Colonic mucosa (tissue), 4 donors: ENCODE data around the gene OR11A1. TPM values are rescaled to one million over a fixed set of nuclear protein-coding genes. Genes with fewer than 3 reads are reported as not detected.

ENCODE experiments used
- DNase-seq: peaks from one replicate; pipeline ENCODE4 v3.0.0-alpha.2; 2020
- H3K27ac ChIP-seq: fragments of 200-600 bp; one replicate; pipeline ENCODE4 v1.8.0; 2021
- H3K27me3 ChIP-seq: fragments of 200-600 bp; one replicate; pipeline ENCODE4 v1.8.0; 2021
- H3K36me3 ChIP-seq: fragments of 200-600 bp; one replicate; pipeline ENCODE4 v1.8.0; 2021
- H3K4me1 ChIP-seq: fragments of 200-600 bp; one replicate; pipeline ENCODE4 v1.8.0; 2021; ENCODE audit warnings: mild to moderate bottlenecking
- H3K4me3 ChIP-seq: fragments of 200-600 bp; one replicate; pipeline ENCODE4 v1.8.0; 2021
- H3K9ac ChIP-seq, 2 donors: one replicate each; pipeline ENCODE4 v1.7.0; 2013; ENCODE audit warnings: control low read depth in 2 of 2, low read depth in 2 of 2, low read length in 2 of 2
- H3K9me3 ChIP-seq: fragments of 200-600 bp; one replicate; pipeline ENCODE4 v1.8.0; 2021
- intact Hi-C: fragments of 100-400 bp; cut with DNase I; formaldehyde crosslinking; loops from one replicate; pipeline ENCODE4 v1.14.1; 2022
- total RNA-seq, 2 donors: library from RNA; stranded (reverse); fragmentation: NEBNext Ultra II Directional in 1 of 2; extraction: Animal tissue kit (Norgen Biotek cat#: 25700) in 1 of 2; gene quantifications; one replicate each; pipeline ENCODE4 v1.2.1, GENCODE V29; 2021
- TF ChIP-seq, protein P1 (sequence below): fragments of 200-600 bp; IDR thresholded peaks from one replicate; pipeline ENCODE4 v1.8.0; 2022; ENCODE audit warnings: antibody characterized with exemption, mild to moderate bottlenecking
- donor health status: healthy.
- donor health status: DM: no; HTN: no; CAD: no.
- donor health status: DM: no; HTN: no; CAD: no.

Gene OR11A1
- total RNA-seq, 2 donors from 2014 or later, result not detected

DNA sequence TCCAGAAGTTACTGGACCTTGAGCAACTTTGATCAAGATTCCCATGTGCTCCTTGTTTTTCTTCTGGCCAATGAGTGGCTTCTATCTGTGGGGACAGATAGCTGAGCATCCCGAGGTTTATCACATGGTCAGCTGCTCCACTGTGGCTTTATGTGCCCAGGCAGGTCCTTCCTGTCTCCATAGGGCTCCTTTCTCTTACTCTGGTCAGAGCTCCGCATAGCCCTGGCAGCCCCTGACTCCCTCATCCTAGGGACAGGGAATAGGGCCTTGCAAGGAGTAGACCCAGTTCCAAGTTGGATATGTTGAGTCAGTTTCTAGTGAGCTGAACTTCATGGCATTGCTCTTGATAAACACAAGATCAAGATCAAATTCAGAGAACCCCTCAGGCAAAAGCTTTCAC lies 37.3 kb upstream of the OR11A1 start:
- no peak overlapping the region for H3K9ac ChIP-seq
- TF ChIP-seq, protein P1, sequence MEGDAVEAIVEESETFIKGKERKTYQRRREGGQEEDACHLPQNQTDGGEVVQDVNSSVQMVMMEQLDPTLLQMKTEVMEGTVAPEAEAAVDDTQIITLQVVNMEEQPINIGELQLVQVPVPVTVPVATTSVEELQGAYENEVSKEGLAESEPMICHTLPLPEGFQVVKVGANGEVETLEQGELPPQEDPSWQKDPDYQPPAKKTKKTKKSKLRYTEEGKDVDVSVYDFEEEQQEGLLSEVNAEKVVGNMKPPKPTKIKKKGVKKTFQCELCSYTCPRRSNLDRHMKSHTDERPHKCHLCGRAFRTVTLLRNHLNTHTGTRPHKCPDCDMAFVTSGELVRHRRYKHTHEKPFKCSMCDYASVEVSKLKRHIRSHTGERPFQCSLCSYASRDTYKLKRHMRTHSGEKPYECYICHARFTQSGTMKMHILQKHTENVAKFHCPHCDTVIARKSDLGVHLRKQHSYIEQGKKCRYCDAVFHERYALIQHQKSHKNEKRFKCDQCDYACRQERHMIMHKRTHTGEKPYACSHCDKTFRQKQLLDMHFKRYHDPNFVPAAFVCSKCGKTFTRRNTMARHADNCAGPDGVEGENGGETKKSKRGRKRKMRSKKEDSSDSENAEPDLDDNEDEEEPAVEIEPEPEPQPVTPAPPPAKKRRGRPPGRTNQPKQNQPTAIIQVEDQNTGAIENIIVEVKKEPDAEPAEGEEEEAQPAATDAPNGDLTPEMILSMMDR, result no peak
- no peak overlapping the region for H3K27ac ChIP-seq
- no peaks in the 10 kb centered on the region for H3K36me3 ChIP-seq
- intact Hi-C loops, result no loop called here
- no peaks in the 10 kb centered on the region for H3K9me3 ChIP-seq
- H3K4me1 ChIP-seq, result no peaks in the 10 kb centered on the region
- H3K27me3 ChIP-seq, result no peaks in the 10 kb centered on the region
- H3K4me3 ChIP-seq, result no peak overlapping the region
- DNase-seq, result no peak

DNA sequence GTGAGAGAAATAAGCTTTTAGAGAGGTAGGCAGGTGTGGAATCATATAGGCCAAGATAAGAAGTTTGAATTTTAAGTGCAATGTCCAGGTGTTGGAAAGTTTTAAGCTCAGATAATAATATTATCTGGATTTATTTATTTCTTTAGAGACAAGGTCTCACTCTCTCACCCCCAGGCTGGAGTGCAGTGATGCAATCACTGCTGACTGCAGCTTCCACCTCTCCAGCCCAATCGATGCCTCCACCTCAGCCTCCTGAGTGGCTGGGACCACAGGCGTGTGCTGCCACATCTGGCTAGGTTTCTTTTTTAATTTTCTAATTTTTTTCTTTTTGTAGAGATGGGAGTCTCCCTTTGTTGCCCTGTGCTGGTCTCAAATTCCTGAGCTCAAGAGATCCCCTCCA lies 36.4 kb upstream of the OR11A1 start:
- H3K4me1 ChIP-seq, result no peaks in the 10 kb centered on the region
- intact Hi-C loops, result no loop called here

DNA sequence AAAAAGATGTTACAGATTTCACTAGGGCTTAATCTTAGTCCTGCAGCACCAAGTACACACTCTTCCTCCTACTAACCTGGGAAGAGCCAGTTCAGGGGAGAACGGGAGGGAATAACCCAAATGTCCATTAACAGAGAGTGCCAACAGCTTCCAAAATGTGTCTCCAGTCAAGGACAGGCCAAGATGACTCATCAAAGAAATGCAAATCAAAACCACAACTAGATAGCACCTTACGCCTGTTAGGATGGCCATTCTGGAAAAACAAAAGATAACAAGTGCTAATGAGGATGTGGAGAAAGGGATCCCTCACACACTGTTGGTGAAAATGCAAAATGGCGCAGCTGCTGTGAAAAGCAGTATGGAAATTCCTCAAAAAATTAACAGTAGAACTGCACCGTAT lies 34.7 kb upstream of the OR11A1 start:
- Histone ChIP-seq H3K9me3 (no peaks in the 10 kb centered on the region), H3K9ac (no peak overlapping the region), H3K27ac (no peak overlapping the region), H3K4me3 (no peak overlapping the region), H3K4me1 (no peaks in the 10 kb centered on the region), H3K27me3 (no peaks in the 10 kb centered on the region), H3K36me3 (no peaks in the 10 kb centered on the region)
- intact Hi-C loops, result no loop called here
- no peak for DNase-seq
- TF ChIP-seq, protein P1, result no peak

More for the DNA sequence above, 36.4 kb upstream of the OR11A1 start:
- no peak overlapping the region for H3K4me3 ChIP-seq
- no peak overlapping the region for H3K27ac ChIP-seq
- DNase-seq, result no peak
- TF ChIP-seq, protein P1, result no peak
- no peaks in the 10 kb centered on the region for H3K9me3 ChIP-seq
- H3K27me3 ChIP-seq, result no peaks in the 10 kb centered on the region
- H3K36me3 ChIP-seq, result no peaks in the 10 kb centered on the region
- H3K9ac ChIP-seq, result no peak overlapping the region

GRCh38 chr6:29490552-29490951 lies 33.7 kb upstream of the OR11A1 start:
- H3K4me1 ChIP-seq, result no peaks in the 10 kb centered on the region
- H3K36me3 ChIP-seq, result no peaks in the 10 kb centered on the region
- DNase-seq, result no peak
- H3K27ac ChIP-seq, result no peak overlapping the region
- TF ChIP-seq, protein P1, result no peak
- H3K27me3 ChIP-seq, result no peaks in the 10 kb centered on the region
- H3K9me3 ChIP-seq, result no peaks in the 10 kb centered on the region
- no peak overlapping the region for H3K9ac ChIP-seq
- no peak overlapping the region for H3K4me3 ChIP-seq
- intact Hi-C loops, result no loop called here

DNA sequence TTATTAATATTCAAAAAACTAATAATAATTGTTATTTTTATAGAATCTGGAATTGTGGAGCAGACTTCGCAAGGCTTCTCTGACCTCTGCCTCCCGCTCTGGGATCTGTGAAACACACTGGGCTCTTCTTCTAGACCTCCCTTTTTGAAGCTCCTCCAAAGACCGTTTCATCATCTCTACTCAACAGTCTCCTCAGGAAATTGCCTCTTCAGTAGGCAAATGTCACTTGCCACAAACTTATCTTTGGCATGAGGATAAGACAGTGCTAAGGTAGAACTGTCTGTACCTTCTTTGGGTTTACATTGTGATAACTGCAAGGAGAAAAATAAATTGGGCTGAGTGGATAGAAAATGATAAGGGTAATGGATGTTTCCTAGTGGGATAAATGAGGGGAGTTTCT lies 33.2 kb upstream of the OR11A1 start:
- Histone ChIP-seq H3K9ac (no peak overlapping the region), H3K4me1 (no peaks in the 10 kb centered on the region), H3K4me3 (no peak overlapping the region), H3K36me3 (no peaks in the 10 kb centered on the region), H3K27ac (no peak overlapping the region), H3K27me3 (no peaks in the 10 kb centered on the region), H3K9me3 (no peaks in the 10 kb centered on the region)
- intact Hi-C loops, result no loop called here
- no peak for DNase-seq
- TF ChIP-seq, protein P1, result no peak

DNA sequence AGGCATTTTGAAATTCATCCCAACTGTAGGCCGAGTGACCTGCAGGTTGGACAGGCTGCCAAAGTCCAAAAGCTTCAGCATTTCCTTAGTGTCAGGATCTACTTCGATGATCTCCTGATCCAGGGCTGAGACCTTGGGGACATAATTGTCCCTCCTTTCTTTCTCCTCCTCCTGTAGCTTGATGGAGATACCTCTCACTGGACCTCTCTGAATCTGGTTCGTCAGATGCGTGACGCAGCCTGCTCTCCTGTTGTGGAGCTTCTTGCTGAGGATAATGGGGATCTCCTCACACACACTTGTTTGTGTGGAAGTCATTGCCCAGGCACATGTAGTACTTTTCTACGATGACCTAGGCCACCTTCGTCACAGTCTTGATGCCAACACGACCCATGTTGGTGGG lies 32.4 kb upstream of the OR11A1 start:
- intact Hi-C loops, result no loop called here
- Histone ChIP-seq H3K36me3 (no peaks in the 10 kb centered on the region), H3K27me3 (no peaks in the 10 kb centered on the region), H3K4me1 (no peaks in the 10 kb centered on the region), H3K27ac (no peak overlapping the region), H3K9me3 (no peaks in the 10 kb centered on the region), H3K9ac (no peak overlapping the region), H3K4me3 (no peak overlapping the region)
- DNase-seq, result no peak
- TF ChIP-seq, protein P1, result no peak
